Large intestine (tissue), 3 donors: ENCODE data around the gene RNF157. TPM values are rescaled to one million over a fixed set of nuclear protein-coding genes. Genes with fewer than 3 reads are reported as not detected.
A peak's percentile ranks its signal among the peaks of the same experiment; 100 is the strongest.

Experiments
- DNase-seq, 2 donors: peaks; one replicate each; pipeline versions ENCODE4 v3.0.0 to v3.0.0-alpha.2; 2013
- H3K27ac ChIP-seq: one replicate; pipeline ENCODE4 v1.5.1; 2013; ENCODE audit warnings: low read length
- H3K27me3 ChIP-seq: 2 replicates; pipeline ENCODE4 v1.6.1; 2013; ENCODE audit warnings: low read length; ENCODE audit not compliant: control insufficient read depth, insufficient read depth
- H3K36me3 ChIP-seq: 2 replicates; pipeline ENCODE4 v1.6.1; 2013; ENCODE audit warnings: low read length; ENCODE audit not compliant: control insufficient read depth, insufficient read depth
- H3K4me1 ChIP-seq: one replicate; pipeline ENCODE4 v1.6.1; 2013; ENCODE audit warnings: low read length; ENCODE audit not compliant: control insufficient read depth, insufficient read depth
- H3K4me3 ChIP-seq: one replicate; pipeline ENCODE4 v1.5.1; 2013; ENCODE audit warnings: low read length
- H3K9me3 ChIP-seq: one replicate; pipeline ENCODE4 v1.6.1; 2013; ENCODE audit warnings: mild to moderate bottlenecking, low read depth, low read length, moderate library complexity; ENCODE audit not compliant: control insufficient read depth
- WGBS: methylation state at CpG from one replicate; pipeline ENCODE4 v1.1.5; 2013; ENCODE audit warnings: low lambda C conversion rate; ENCODE audit not compliant: insufficient coverage; 5-methylcytosine and 5-hydroxymethylcytosine counted together
- polyA plus RNA-seq: library from polyadenylated mRNA; unstranded; fragments of 120-200 nt; gene quantifications from one replicate; pipeline ENCODE4 v1.2.1, GENCODE V29; 2013

Gene RNF157
- polyA plus RNA-seq, 1 donor: 19.2 TPM

DNA sequence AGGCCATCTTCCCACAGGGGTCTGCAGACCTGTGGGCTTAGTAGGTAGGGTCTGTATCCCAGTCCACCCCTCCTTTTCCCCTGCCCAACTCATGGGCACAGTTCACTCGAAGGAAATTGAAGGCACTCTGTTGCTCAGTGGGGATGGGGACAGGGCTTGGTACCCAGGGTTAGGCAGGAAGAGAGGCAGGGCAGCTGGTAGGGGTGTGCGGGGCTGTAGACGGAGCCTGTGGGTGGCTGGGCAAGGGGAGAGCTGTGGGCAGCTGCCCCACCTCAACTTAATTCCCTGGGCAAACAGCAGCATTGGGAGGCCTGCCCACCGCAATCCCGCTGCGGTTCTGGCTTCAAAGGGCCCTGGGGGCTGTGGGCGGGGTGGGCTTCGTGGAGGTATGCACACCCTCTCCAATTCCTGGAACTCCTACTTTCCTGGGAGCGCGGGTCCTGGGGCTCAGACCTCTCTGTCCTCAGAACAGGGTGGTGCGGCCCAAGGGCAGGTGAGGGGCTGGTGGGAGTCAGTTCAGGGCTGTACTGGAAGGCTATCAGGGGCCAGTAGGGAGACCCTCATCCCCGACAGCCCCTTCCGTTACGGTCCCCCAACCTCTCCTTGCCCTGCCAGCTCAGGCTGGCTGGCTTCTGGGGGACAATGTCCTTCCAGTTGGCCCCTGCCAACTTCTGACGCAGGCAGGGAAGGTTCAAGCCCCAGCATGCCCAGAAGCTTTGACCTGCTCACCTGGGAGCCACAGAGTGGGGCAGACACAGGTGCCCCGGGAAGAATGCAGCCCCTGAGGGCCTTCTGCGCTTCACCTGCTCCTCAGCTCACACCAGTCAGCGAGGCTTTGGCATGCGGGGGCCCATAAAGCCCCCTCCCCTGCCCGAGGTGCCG is 108.4 kb downstream of the RNF157 start:
- Histone ChIP-seq H3K36me3 (no peaks in the 10 kb centered on the region), H3K9me3 (no peaks in the 10 kb centered on the region), H3K27me3 (peaks cover 34% of the 10 kb centered on the region), H3K4me1 (peaks cover 10% of the 10 kb centered on the region), H3K27ac (no peak overlapping the region), H3K4me3 (no peak overlapping the region)
- DNase-seq: no peak
- WGBS: no CpG with 5 or more reads among the region's 21 CpGs

DNA sequence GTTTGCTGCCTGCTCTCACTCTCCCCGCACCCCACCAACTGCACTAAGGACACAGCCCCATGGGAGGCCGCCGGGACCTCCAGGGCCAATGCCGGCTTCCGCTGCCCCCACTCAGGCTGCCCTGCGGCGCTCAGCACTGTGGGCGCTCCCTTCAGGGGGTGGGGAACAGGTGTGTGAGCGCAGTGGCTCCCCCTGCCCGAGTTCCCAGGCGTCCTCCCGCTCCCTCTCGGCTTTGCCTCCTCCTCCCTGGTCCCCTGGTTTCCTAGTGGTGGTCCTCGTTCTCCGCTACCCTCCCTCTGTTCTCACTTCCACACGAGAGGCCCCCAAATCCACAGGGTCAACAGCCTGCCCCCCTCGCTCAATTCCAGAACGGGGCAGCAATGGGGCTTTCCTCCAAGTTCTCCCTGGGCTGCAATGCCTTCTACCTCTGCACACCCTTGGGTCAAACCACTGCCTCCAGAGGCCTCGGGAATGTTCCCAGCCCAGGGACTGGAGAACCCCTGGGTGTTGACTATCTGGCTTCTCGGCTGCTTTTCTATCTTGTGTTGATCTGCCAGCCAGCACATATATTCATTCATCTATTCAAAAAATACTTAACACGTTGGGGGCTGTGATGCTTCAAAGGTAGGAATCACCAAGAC is 109.1 kb downstream of the RNF157 start:
- Histone ChIP-seq H3K9me3 (no peaks in the 10 kb centered on the region), H3K27me3 (peaks cover 30% of the 10 kb centered on the region), H3K4me3 (no peak overlapping the region), H3K4me1 (peaks cover 10% of the 10 kb centered on the region), H3K36me3 (no peaks in the 10 kb centered on the region), H3K27ac (no peak overlapping the region)
- no CpG with 5 or more reads among the region's 21 CpGs for WGBS
- DNase-seq: no peak

DNA sequence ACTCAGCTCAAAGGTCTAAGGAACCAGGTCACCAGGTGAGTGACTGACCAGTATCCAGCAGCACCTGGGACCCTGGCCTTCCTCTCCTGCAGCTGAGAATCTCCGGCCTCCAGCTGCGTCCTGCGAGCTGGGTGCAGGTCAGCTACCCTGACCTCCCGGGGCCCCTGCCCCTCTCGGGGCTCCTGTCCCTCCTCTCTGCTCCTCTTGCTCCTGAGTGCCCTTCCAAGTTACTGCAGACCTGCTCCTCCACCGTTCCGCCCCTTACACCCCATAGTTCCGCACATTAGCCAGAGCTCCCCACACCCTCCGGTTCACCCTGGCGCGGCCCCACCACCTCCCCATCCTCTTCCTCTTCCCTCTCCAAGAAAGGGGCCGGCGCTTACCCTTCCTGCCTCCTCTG is 109.8 kb downstream of the RNF157 start:
- H3K27ac ChIP-seq: no peak overlapping the region
- no CpG with 5 or more reads among the region's 13 CpGs for WGBS
- H3K27me3 ChIP-seq: peaks cover 27% of the 10 kb centered on the region
- H3K36me3 ChIP-seq: no peaks in the 10 kb centered on the region
- DNase-seq: no peak
- H3K4me1 ChIP-seq: peaks cover 10% of the 10 kb centered on the region
- no peaks in the 10 kb centered on the region for H3K9me3 ChIP-seq
- no peak overlapping the region for H3K4me3 ChIP-seq

DNA sequence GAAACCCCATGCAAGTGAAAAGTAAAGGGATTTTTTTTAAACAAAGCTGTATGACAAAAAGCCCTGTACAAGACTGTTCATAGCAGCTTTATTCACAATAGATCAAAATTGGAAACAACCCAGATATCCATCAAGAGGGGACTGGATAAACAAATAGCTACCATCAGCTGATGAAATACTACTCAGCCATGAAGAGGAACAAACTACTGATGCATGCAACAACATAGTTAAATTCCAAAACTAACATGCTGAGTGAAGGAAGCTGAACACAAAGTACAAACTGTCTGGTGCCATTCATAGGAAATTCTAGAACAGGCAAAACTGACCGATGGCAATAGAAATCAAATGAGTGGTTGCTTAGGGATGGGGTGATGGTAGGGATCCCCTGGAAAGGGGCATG is 114.4 kb downstream of the RNF157 start:
- WGBS: no CpG with 5 or more reads among the region's 1 CpG
- Histone ChIP-seq H3K4me3 (no peak overlapping the region), H3K4me1 (peaks cover 3% of the 10 kb centered on the region), H3K27me3 (no peaks in the 10 kb centered on the region), H3K9me3 (no peaks in the 10 kb centered on the region), H3K27ac (no peak overlapping the region), H3K36me3 (no peaks in the 10 kb centered on the region)
- DNase-seq: no peak

DNA sequence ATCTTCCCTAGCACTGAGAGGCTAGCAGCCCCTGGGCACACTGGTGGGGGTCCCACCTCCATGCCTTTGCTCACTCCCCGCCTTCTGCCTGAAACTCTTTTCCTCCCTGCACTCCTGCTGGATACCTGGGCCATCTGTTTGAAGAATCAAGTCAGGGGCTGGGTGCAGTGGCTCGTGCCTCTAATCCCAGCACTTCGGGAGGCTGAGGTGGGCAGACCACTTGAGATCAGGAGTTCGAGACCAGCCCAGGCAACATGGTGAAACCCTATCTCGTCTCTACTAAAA is 115.0 kb downstream of the RNF157 start:
- no CpG with 5 or more reads among the region's 5 CpGs for WGBS
- Histone ChIP-seq H3K27ac (no peak overlapping the region), H3K4me1 (peaks cover 3% of the 10 kb centered on the region), H3K36me3 (no peaks in the 10 kb centered on the region), H3K27me3 (no peaks in the 10 kb centered on the region), H3K4me3 (no peak overlapping the region), H3K9me3 (no peaks in the 10 kb centered on the region)
- DNase-seq: no peak

DNA sequence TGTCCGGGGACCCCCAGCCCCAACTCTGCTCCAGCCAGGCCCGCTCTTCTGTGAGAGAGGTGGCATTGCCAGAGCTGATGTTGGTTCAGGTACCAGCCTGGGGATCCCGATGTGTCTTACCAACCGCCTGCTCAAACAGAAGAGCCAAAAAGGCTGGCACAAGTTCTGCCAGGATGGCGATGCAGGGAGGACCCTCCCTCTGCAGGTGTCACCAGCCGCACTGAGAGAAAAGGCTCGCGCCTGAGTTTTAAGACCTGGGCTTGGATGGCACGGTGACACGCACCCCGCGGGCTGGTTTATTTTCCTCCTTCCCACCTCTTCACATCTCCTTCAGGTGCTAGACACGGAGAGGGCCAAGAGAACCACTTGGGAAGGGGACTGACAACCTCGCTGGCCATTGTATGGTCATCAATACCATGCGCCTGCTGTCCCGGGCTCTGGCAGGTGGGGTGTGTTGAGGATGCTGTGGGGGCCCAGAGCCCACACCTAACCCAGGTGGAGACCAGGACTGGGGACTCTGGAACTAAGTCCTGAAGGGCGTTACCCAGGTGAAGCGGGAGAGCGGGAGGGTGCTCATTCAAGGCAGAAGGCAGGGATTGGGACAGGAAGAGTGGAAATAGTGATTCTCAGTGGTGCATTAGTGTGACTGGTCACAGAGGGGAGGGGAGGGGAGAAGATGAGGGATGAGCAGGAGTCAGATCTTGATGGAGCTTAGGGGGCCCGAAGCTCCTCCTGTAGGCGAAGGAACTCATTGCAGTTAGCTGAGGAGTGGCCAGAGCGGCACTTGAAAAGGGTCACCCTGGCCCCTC is 115.5 kb downstream of the RNF157 start:
- peaks cover 3% of the 10 kb centered on the region for H3K4me1 ChIP-seq
- H3K27ac ChIP-seq: no peak overlapping the region
- H3K9me3 ChIP-seq: no peaks in the 10 kb centered on the region
- no peaks in the 10 kb centered on the region for H3K27me3 ChIP-seq
- DNase-seq: peak in 1 of 2 donors; percentile 2
- no peak overlapping the region for H3K4me3 ChIP-seq
- no peaks in the 10 kb centered on the region for H3K36me3 ChIP-seq
- no CpG with 5 or more reads among the region's 22 CpGs for WGBS

DNA sequence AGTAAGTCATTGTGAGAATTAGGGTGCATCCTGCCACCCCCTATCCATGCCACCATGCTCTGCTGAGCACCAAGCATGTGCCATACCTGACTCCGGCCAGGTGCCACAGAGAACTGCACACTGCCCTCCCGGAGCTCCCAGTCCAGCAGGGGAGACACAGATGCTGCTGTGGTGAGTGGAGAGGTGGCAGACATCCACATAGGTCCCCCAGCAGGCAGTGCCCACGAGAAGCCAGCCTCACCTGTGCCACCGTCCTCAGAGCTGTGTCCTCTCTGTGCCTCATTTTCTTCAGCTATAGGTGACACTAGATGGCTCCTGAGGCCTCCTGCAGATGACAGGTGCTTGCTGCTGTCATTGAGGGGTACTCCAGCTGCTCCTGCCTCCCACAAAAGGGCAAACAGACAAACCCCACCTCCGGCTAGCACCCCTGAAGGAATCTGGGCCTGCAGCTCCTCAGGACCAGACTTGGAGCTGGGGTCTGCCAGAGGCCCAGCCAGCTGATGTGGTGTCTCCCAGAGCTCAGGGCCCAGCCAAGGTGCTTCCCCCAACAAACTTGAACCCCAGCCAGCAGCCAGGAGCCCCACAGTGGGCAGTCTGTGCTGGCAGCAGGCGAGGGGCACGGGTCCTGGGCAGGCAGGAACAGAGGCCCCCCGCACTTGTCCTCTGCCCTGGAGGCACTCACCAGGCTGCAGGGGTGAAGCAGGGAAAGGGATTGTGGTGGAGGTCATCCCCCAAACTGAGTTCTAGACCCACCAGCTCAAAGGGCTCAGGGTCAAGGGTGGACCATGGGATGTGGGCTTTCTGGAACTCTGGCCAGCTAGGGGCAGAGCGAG is 116.3 kb downstream of the RNF157 start:
- H3K27ac ChIP-seq: no peak overlapping the region
- no peaks in the 10 kb centered on the region for H3K27me3 ChIP-seq
- no peak overlapping the region for H3K4me3 ChIP-seq
- peaks cover 3% of the 10 kb centered on the region for H3K4me1 ChIP-seq
- H3K36me3 ChIP-seq: no peaks in the 10 kb centered on the region
- peak in 1 of 2 donors; percentile 1 for DNase-seq
- no peaks in the 10 kb centered on the region for H3K9me3 ChIP-seq
- WGBS: no CpG with 5 or more reads among the region's 9 CpGs

DNA sequence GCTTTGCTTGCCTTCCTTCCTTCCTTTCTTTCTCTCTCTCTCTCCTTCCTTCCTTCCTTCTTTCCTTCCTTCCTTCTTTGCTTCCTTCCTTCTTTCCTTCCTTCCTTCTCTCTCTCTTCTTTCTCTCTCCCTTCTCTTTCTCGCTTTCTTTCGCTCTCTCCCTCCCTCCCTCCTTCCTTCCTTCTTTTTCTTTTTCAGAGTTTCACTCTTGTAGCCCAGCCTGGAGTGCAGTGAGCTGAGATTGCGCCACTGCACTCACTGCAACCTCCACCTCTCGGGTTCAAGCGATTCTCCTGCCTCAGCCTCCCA is 117.1 kb downstream of the RNF157 start:
- WGBS: 50% methylated on average over 2 of the region's 5 CpGs
- no peaks in the 10 kb centered on the region for H3K9me3 ChIP-seq
- no peak overlapping the region for H3K27ac ChIP-seq
- H3K36me3 ChIP-seq: no peaks in the 10 kb centered on the region
- no peak for DNase-seq
- H3K4me1 ChIP-seq: peaks cover 3% of the 10 kb centered on the region
- no peak overlapping the region for H3K4me3 ChIP-seq
- H3K27me3 ChIP-seq: no peaks in the 10 kb centered on the region

DNA sequence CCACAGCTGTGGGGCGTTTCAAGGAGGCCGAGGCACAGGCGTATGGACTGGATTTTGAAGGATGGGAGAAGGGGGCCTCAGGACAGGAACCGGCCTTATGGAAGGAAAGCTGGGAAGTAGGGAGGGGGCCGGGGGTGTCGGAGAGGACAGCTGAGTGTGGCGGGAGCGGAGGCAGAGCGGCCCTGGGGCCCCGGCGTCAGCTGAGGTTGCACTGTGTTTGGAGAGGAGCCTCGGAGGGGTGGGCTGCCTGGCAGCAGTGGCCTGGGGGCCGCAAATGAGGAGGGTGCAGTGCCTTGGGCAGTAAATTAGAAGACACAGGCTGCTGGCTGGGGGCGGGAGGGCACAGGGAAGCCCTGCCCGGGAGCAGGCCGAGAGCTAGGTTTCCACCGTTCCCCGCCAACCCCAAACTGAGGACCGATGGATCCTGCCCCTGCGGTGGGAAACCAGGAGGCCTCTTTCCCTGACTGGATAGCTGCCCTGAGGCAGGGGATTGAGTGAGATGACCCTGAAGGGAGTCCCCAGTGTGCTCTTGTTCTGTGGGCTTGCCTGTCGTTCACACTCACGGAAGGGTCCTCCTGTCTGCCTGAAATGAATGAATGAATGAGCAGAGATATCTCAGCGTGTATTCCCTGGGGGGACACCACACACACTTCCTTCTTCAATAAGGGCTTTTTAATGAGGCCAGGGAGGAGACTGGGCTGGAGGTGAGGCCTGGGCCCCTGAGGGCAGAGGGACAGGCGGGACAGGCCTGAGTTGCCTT is 117.7 kb downstream of the RNF157 start:
- Histone ChIP-seq H3K36me3 (no peaks in the 10 kb centered on the region), H3K9me3 (no peaks in the 10 kb centered on the region), H3K27me3 (no peaks in the 10 kb centered on the region), H3K4me3 (no peak overlapping the region), H3K4me1 (peaks cover 3% of the 10 kb centered on the region), H3K27ac (no peak overlapping the region)
- WGBS: 100% methylated on average over 1 of the region's 24 CpGs
- peak in 1 of 2 donors; percentile 6 for DNase-seq
